Panc1 (cell line): ENCODE results near the gene FZD1. TPM values are rescaled to one million over a fixed set of nuclear protein-coding genes. Genes with fewer than 3 reads are reported as not detected.
"Not testable (repeated sequence)": the region's sequence is repeated elsewhere in the genome, so short reads cannot be mapped to it uniquely, and the experiment has no call there.

Experiments used
- ATAC-seq: fragments of 200-7000 bp; cut with Tn5 transposase; 2 replicates; pipeline ENCODE4 v1.9.1; 2020; ENCODE audit warnings: mild to moderate bottlenecking, moderate library complexity
- BruUV-seq: library from RNA; stranded (reverse); fragments of 400-500 nt; replicated peaks from 2 replicates; lab custom pipeline; 2021; lab: Mats Ljungman, UMichigan
- CTCF ChIA-PET: fragments of 300-600 bp; sonication (Branson Sonifier 250); formaldehyde crosslinking; loops from one replicate; lab custom pipeline; 2022; ENCODE audit warnings: antibody characterized with exemption; lab: Charles Lee
- POLR2A ChIA-PET: fragments of 300-600 bp; sonication (Branson Sonifier 250); formaldehyde crosslinking; loops from one replicate; lab custom pipeline; 2022; ENCODE audit warnings: antibody characterized with exemption; lab: Charles Lee
- DNase-seq: peaks from one replicate; pipeline ENCODE4 v3.0.0-alpha.2; 2010; ENCODE audit warnings: low read depth, low spot score
- H3K27ac ChIP-seq: 2 replicates; pipeline ENCODE4 v1.5.1; 2011; ENCODE audit warnings: mild to moderate bottlenecking, low read length, inconsistent platforms
- H3K27me3 ChIP-seq: fragments of 200-500 bp; sonication (Bioruptor generic); 2 replicates; pipeline ENCODE4 v1.6.0; 2014; ENCODE audit warnings: low read length, inconsistent platforms; ENCODE audit not compliant: control insufficient read depth, insufficient read depth
- H3K36me3 ChIP-seq: fragments of 200-500 bp; sonication (Bioruptor generic); 2 replicates; pipeline ENCODE4 v1.5.1; 2014; ENCODE audit warnings: inconsistent platforms, mild to moderate bottlenecking, low read length, moderate library complexity; ENCODE audit not compliant: control insufficient read depth, insufficient read depth
- H3K4me1 ChIP-seq: 2 replicates; pipeline ENCODE4 v1.5.1; 2011; ENCODE audit warnings: inconsistent platforms, mild to moderate bottlenecking, low read length, moderate library complexity; ENCODE audit not compliant: control insufficient read depth, insufficient read depth
- H3K4me3 ChIP-seq, 2 experiments: 2 replicates each; pipeline ENCODE4 v1.5.1; 2011 to 2012; ENCODE audit warnings: low read depth in 2 of 2, low read length in 2 of 2, mild to moderate bottlenecking in 2 of 2, inconsistent platforms in 1 of 2, moderate library complexity in 1 of 2
- H3K9me3 ChIP-seq: fragments of 200-500 bp; sonication (Bioruptor generic); 2 replicates; pipeline ENCODE4 v1.5.1; 2014; ENCODE audit warnings: low read depth, mild to moderate bottlenecking, inconsistent platforms, low read length, moderate library complexity; ENCODE audit not compliant: control insufficient read depth, insufficient read depth
- POLR2AphosphoS5 ChIP-seq: IDR thresholded peaks from 2 replicates; pipeline ENCODE4 v1.6.1; 2012; ENCODE audit warnings: mild to moderate bottlenecking, low read depth, low read length, moderate library complexity
- SIN3A ChIP-seq: IDR thresholded peaks from 2 replicates; pipeline ENCODE4 v1.6.1; 2012; ENCODE audit warnings: low read depth, mild to moderate bottlenecking, low read length, moderate library complexity, borderline replicate concordance; ENCODE audit not compliant: insufficient read depth
- TCF7L2 ChIP-seq: IDR thresholded peaks from 2 replicates; pipeline ENCODE4 v1.6.1; 2011; ENCODE audit warnings: mild to moderate bottlenecking, low read depth, low read length, inconsistent platforms
- in situ Hi-C: cut with HindIII; loops from 2 replicates; pipeline ENCODE4 v1.10.0; 2016; ENCODE audit warnings: low sequenced_read_pairs, low pct_unique_long_range_greater_than_20kb
- intact Hi-C: fragments of 100-400 bp; cut with micrococcal nuclease; formaldehyde crosslinking; loops from one replicate; pipeline ENCODE4 v1.10.0; 2022; ENCODE audit not compliant: unreplicated experiment
- total RNA-seq: library from RNA; stranded (reverse); gene quantifications from one replicate; pipeline ENCODE4 v1.2.1, GENCODE V29; 2021; ENCODE audit not compliant: unreplicated experiment
- TF ChIP-seq, protein P1 (sequence below), 2 experiments: IDR thresholded peaks; 2 replicates each; pipeline ENCODE4 v1.6.1; 2011 to 2012; ENCODE audit warnings: low read depth in 2 of 2, control low read depth in 1 of 2, low read length in 1 of 2, mild to moderate bottlenecking in 1 of 2, moderate library complexity in 1 of 2; ENCODE audit not compliant: insufficient read depth in 1 of 2
- TF ChIP-seq, protein P2 (sequence below): fragments of 450-650 bp; IDR thresholded peaks from 2 replicates; pipeline ENCODE4 v1.5.1; 2017; ENCODE audit warnings: mild to moderate bottlenecking

The FZD1 gene
- total RNA-seq, 1 experiment from 2014 or later = 1.8 TPM

DNA sequence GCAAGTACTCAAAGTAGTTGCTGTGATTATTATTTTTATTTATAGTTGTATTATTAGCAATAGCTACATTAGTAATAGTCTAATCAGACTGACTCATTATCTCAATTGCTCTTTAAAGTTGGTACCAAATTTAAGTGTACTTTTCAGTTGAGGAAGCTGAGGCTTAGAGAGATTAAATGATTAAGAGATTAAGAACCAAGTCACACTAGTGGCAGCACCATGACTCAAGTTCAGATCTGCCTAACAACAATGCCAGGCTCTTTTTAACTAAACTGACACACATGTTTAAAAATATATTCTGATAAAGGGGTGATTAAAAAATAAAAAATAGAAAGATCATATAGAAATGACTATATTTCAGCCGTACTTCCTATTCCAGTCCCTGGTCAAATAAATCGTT is 42.0 kb downstream of the FZD1 start:
- Histone ChIP-seq H3K27ac (no peak overlapping the region), H3K4me3 (no peak overlapping the region), H3K4me1 (no peaks in the 10 kb centered on the region), H3K27me3 (no peaks in the 10 kb centered on the region), H3K36me3 (no peaks in the 10 kb centered on the region), H3K9me3 (no peaks in the 10 kb centered on the region)
- CTCF ChIA-PET = no interaction called here
- ATAC-seq (no peak), DNase-seq (no peak)
- POLR2A ChIA-PET = no interaction called here
- in situ Hi-C loops = no loop called here
- intact Hi-C loops = no loop called here
- TF ChIP-seq, protein P1, sequence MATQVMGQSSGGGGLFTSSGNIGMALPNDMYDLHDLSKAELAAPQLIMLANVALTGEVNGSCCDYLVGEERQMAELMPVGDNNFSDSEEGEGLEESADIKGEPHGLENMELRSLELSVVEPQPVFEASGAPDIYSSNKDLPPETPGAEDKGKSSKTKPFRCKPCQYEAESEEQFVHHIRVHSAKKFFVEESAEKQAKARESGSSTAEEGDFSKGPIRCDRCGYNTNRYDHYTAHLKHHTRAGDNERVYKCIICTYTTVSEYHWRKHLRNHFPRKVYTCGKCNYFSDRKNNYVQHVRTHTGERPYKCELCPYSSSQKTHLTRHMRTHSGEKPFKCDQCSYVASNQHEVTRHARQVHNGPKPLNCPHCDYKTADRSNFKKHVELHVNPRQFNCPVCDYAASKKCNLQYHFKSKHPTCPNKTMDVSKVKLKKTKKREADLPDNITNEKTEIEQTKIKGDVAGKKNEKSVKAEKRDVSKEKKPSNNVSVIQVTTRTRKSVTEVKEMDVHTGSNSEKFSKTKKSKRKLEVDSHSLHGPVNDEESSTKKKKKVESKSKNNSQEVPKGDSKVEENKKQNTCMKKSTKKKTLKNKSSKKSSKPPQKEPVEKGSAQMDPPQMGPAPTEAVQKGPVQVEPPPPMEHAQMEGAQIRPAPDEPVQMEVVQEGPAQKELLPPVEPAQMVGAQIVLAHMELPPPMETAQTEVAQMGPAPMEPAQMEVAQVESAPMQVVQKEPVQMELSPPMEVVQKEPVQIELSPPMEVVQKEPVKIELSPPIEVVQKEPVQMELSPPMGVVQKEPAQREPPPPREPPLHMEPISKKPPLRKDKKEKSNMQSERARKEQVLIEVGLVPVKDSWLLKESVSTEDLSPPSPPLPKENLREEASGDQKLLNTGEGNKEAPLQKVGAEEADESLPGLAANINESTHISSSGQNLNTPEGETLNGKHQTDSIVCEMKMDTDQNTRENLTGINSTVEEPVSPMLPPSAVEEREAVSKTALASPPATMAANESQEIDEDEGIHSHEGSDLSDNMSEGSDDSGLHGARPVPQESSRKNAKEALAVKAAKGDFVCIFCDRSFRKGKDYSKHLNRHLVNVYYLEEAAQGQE (IDR thresholded peaks at IDR 0.05; ENCODE audit: insufficient read depth in 1 of 2, low read depth in 2 of 2, low read length in 1 of 2) = no peak
- TF ChIP-seq POLR2AphosphoS5 (no peak), TCF7L2 (no peak), SIN3A (no peak)
- TF ChIP-seq, protein P2, sequence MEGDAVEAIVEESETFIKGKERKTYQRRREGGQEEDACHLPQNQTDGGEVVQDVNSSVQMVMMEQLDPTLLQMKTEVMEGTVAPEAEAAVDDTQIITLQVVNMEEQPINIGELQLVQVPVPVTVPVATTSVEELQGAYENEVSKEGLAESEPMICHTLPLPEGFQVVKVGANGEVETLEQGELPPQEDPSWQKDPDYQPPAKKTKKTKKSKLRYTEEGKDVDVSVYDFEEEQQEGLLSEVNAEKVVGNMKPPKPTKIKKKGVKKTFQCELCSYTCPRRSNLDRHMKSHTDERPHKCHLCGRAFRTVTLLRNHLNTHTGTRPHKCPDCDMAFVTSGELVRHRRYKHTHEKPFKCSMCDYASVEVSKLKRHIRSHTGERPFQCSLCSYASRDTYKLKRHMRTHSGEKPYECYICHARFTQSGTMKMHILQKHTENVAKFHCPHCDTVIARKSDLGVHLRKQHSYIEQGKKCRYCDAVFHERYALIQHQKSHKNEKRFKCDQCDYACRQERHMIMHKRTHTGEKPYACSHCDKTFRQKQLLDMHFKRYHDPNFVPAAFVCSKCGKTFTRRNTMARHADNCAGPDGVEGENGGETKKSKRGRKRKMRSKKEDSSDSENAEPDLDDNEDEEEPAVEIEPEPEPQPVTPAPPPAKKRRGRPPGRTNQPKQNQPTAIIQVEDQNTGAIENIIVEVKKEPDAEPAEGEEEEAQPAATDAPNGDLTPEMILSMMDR = no peak
- no TSS peak for BruUV-seq

DNA sequence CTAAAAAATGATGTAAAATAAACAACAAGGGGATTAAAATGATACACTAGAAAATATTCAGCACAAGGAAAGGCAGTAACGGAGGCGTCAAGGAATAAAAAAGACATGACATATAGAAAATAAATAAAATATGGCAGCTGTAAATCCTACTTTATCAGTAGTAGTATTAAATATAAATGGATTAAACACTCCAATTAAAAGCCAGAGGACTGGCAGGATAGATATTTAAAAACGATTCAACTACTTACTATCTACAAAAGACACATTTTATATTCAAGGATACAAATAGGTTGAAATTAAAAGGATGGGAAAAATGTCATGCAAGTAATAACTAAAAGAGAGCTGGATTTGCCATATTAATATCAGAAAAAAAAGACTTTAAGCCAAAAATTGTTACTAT is 43.2 kb downstream of the FZD1 start:
- DNase-seq = no peak
- no TSS peak for BruUV-seq
- intact Hi-C loops (no loop called here), in situ Hi-C loops (no loop called here)
- no peak for ATAC-seq
- H3K9me3 ChIP-seq = no peaks in the 10 kb centered on the region
- H3K27ac ChIP-seq = no peak overlapping the region
- no peaks in the 10 kb centered on the region for H3K36me3 ChIP-seq
- CTCF ChIA-PET = no interaction called here
- TF ChIP-seq TCF7L2 = no peak
- TF ChIP-seq, protein P1 (IDR thresholded peaks at IDR 0.05; ENCODE audit: insufficient read depth in 1 of 2, low read depth in 2 of 2, low read length in 1 of 2) = no peak
- TF ChIP-seq SIN3A = no peak
- no peak for TF ChIP-seq POLR2AphosphoS5
- POLR2A ChIA-PET = no interaction called here
- H3K4me3 ChIP-seq = no peak overlapping the region
- H3K4me1 ChIP-seq = no peaks in the 10 kb centered on the region
- no peaks in the 10 kb centered on the region for H3K27me3 ChIP-seq

DNA sequence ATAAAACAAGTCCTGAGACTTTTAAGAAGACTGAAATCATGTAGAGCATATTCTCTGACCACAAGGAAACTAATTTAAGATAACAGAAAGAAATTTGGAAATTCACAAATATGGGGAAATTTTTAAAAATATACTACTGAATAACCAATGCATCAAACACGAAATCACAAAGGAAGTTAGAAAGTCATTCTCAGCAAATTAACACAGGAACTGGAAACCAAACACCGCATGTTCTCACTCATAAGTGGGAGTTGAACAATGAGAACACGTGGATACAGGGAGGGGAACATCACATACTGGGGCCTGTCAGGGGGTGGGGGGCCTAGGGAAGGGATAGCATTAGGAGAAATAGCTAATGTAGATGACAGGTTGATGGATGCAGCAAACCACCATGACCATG is 44.0 kb downstream of the FZD1 start:
- CTCF ChIA-PET, H3K9me3 ChIP-seq, in situ Hi-C loops, intact Hi-C loops, H3K27ac ChIP-seq, H3K27me3 ChIP-seq, POLR2A ChIA-PET, H3K36me3 ChIP-seq, ATAC-seq, H3K4me3 ChIP-seq, DNase-seq, BruUV-seq, H3K4me1 ChIP-seq: not testable (repeated sequence)
